ENCODE results near the gene IQCK. TPM values are rescaled to one million over a fixed set of nuclear protein-coding genes. Genes with fewer than 3 reads are reported as not detected.

The IQCK gene
- polyA plus RNA-seq, 3 donors = 0.52 to 1.2 (median 0.58) TPM

- Histone ChIP-seq H3K36me3 (replicated peaks in 1 of 2; ENCODE audit: control insufficient read depth in 1 of 2, insufficient read depth in 2 of 2, low read length in 2 of 2) (no peaks in the 10 kb centered on the region), H3K9ac (ENCODE audit: insufficient read depth, low read length, poor library complexity, severe bottlenecking) (no peak overlapping the region), H3K4me2 (replicated peaks; ENCODE audit: extremely low read depth, low read length, poor library complexity, severe bottlenecking) (no peak overlapping the region), H2AFZ (ENCODE audit: insufficient read depth, low read depth, low read length, poor library complexity, severe bottlenecking) (no peak overlapping the region), H3K4me1 (ENCODE audit: control insufficient read depth in 1 of 2, insufficient read depth in 2 of 2, low read length in 2 of 2) (peaks cover 7 to 9% of the 10 kb centered on the region in 2 donors), H3K4me3 (replicated peaks in 1 of 3; ENCODE audit: low read depth in 2 of 3, low read length in 3 of 3) (no peak overlapping the region), H3K27me3 (ENCODE audit: control insufficient read depth in 2 of 2, insufficient read depth in 2 of 2, low read length in 2 of 2) (no peaks in the 10 kb centered on the region), H3K9me3 (replicated peaks in 1 of 2; ENCODE audit: control insufficient read depth in 1 of 2, insufficient read depth in 1 of 2, low read length in 2 of 2) (no peaks in the 10 kb centered on the region), H3K79me2 (ENCODE audit: insufficient read depth, low read length) (no peaks in the 10 kb centered on the region), H3K27ac (ENCODE audit: low read depth in 1 of 2, low read length in 2 of 2) (no peak overlapping the region), H4K20me1 (ENCODE audit: insufficient read depth, low read length) (no peaks in the 10 kb centered on the region)
- DNase-seq = no peak
- 92% methylated on average over 3 of the region's 4 CpGs for WGBS (ENCODE audit: insufficient coverage)
- no peak overlapping the region for H3K27ac Mint-ChIP-seq
- H3K36me3 Mint-ChIP-seq = no peaks in the 10 kb centered on the region
- no peaks in the 10 kb centered on the region for H3K27me3 Mint-ChIP-seq (ENCODE audit: low read depth in 3 of 3)
- intact Hi-C loops (cut with micrococcal nuclease) = no loop called here
- TF ChIP-seq CTCF (IDR thresholded peaks at IDR 0.05) = no peak
- peaks cover 14% of the 10 kb centered on the region for H3K4me1 Mint-ChIP-seq
- H3K4me3 Mint-ChIP-seq = no peak overlapping the region
- peaks cover 4 to 14% (median 8%) of the 10 kb centered on the region in 7 donors for H3K9me3 Mint-ChIP-seq
Observed at GRCh38 chr16:19769239-19769638, 51.2 kb downstream of the IQCK start.

- no peaks in the 10 kb centered on the region for H4K20me1 ChIP-seq (ENCODE audit: insufficient read depth, low read length)
- H3K27me3 ChIP-seq (ENCODE audit: control insufficient read depth in 2 of 2, insufficient read depth in 2 of 2, low read length in 2 of 2) = no peaks in the 10 kb centered on the region
- intact Hi-C loops (cut with micrococcal nuclease) = no loop called here
- no peak overlapping the region for H3K27ac Mint-ChIP-seq
- H3K9ac ChIP-seq (ENCODE audit: insufficient read depth, low read length, poor library complexity, severe bottlenecking) = no peak overlapping the region
- H3K27ac ChIP-seq (ENCODE audit: low read depth in 1 of 2, low read length in 2 of 2) = no peak overlapping the region
- no peak overlapping the region for H3K4me2 ChIP-seq (replicated peaks; ENCODE audit: extremely low read depth, low read length, poor library complexity, severe bottlenecking)
- no peak for DNase-seq
- H3K4me1 ChIP-seq (ENCODE audit: control insufficient read depth in 1 of 2, insufficient read depth in 2 of 2, low read length in 2 of 2) = peaks cover 4 to 6% of the 10 kb centered on the region in 2 donors
- peaks cover 4 to 14% (median 8%) of the 10 kb centered on the region in 7 donors for H3K9me3 Mint-ChIP-seq
- no peaks in the 10 kb centered on the region for H3K27me3 Mint-ChIP-seq (ENCODE audit: low read depth in 3 of 3)
- peaks cover 10% of the 10 kb centered on the region for H3K4me1 Mint-ChIP-seq
- H3K36me3 ChIP-seq (replicated peaks in 1 of 2; ENCODE audit: control insufficient read depth in 1 of 2, insufficient read depth in 2 of 2, low read length in 2 of 2) = no peaks in the 10 kb centered on the region
- H3K9me3 ChIP-seq (replicated peaks in 1 of 2; ENCODE audit: control insufficient read depth in 1 of 2, insufficient read depth in 1 of 2, low read length in 2 of 2) = no peaks in the 10 kb centered on the region
- H2AFZ ChIP-seq (ENCODE audit: insufficient read depth, low read depth, low read length, poor library complexity, severe bottlenecking) = no peak overlapping the region
- H3K36me3 Mint-ChIP-seq = no peaks in the 10 kb centered on the region
- H3K4me3 Mint-ChIP-seq = no peak overlapping the region
- no CpG with 5 or more reads among the region's 3 CpGs for WGBS (ENCODE audit: insufficient coverage)
- no peak for TF ChIP-seq CTCF (IDR thresholded peaks at IDR 0.05)
- no peak overlapping the region for H3K4me3 ChIP-seq (replicated peaks in 1 of 3; ENCODE audit: low read depth in 2 of 3, low read length in 3 of 3)
- no peaks in the 10 kb centered on the region for H3K79me2 ChIP-seq (ENCODE audit: insufficient read depth, low read length)
Observed at GRCh38 chr16:19771040-19771439, 53.0 kb downstream of the IQCK start.
